Neuron (in vitro differentiated cells): ENCODE results near the gene KAT6B.
"Not testable (repeated sequence)": the region's sequence is repeated elsewhere in the genome, so short reads cannot be mapped to it uniquely, and the experiment has no call there.

Source experiments
- H2AFZ ChIP-seq: one replicate; pipeline ENCODE4 v1.6.1; 2013; ENCODE audit warnings: low read depth, mild to moderate bottlenecking, inconsistent platforms, low read length, moderate library complexity
- H3K27me3 ChIP-seq: one replicate; pipeline ENCODE4 v1.6.1; 2013; ENCODE audit warnings: low read length; ENCODE audit not compliant: insufficient read depth
- H3K36me3 ChIP-seq: one replicate; pipeline ENCODE4 v1.6.1; 2013; ENCODE audit warnings: low read length; ENCODE audit not compliant: insufficient read depth
- H3K4me1 ChIP-seq: one replicate; pipeline ENCODE4 v1.6.1; 2013; ENCODE audit warnings: low read length; ENCODE audit not compliant: insufficient read depth
- H3K4me3 ChIP-seq: 2 replicates; pipeline ENCODE4 v1.5.1; 2013; ENCODE audit warnings: mild to moderate bottlenecking, low read length, moderate library complexity
- H3K9me3 ChIP-seq: one replicate; pipeline ENCODE4 v1.6.1; 2013; ENCODE audit warnings: low read length

Gene KAT6B

GRCh38 chr10:75055896-75056406 lies 229.6 kb downstream of the KAT6B start:
- not testable (repeated sequence) for H3K36me3 ChIP-seq, H3K27me3 ChIP-seq, H3K9me3 ChIP-seq, H3K4me1 ChIP-seq, H2AFZ ChIP-seq, H3K4me3 ChIP-seq

GRCh38 chr10:75057680-75058079 lies 231.3 kb downstream of the KAT6B start:
- Histone ChIP-seq H3K27me3 (no peaks in the 10 kb centered on the region), H3K36me3 (no peaks in the 10 kb centered on the region), H3K4me1 (no peaks in the 10 kb centered on the region), H3K9me3 (no peaks in the 10 kb centered on the region), H2AFZ (no peak overlapping the region), H3K4me3 (no peak overlapping the region)

- Histone ChIP-seq H3K36me3 (no peaks in the 10 kb centered on the region), H2AFZ (no peak overlapping the region), H3K4me3 (no peak overlapping the region), H3K9me3 (no peaks in the 10 kb centered on the region), H3K27me3 (no peaks in the 10 kb centered on the region), H3K4me1 (no peaks in the 10 kb centered on the region)
Observed at GRCh38 chr10:75058161-75058560, 231.8 kb downstream of the KAT6B start.

- Histone ChIP-seq H3K36me3 (no peaks in the 10 kb centered on the region), H3K4me3 (no peak overlapping the region), H3K9me3 (no peaks in the 10 kb centered on the region), H2AFZ (no peak overlapping the region), H3K4me1 (no peaks in the 10 kb centered on the region), H3K27me3 (no peaks in the 10 kb centered on the region)
Observed at GRCh38 chr10:75061709-75062505, 235.5 kb downstream of the KAT6B start.

GRCh38 chr10:75062506-75063299 lies 236.3 kb downstream of the KAT6B start:
- no peaks in the 10 kb centered on the region for H3K27me3 ChIP-seq
- H3K9me3 ChIP-seq = no peaks in the 10 kb centered on the region
- H2AFZ ChIP-seq = no peak overlapping the region
- no peak overlapping the region for H3K4me3 ChIP-seq
- H3K36me3 ChIP-seq = no peaks in the 10 kb centered on the region
- H3K4me1 ChIP-seq = no peaks in the 10 kb centered on the region

- H3K36me3 ChIP-seq = no peaks in the 10 kb centered on the region
- H3K27me3 ChIP-seq = no peaks in the 10 kb centered on the region
- H2AFZ ChIP-seq = no peak overlapping the region
- H3K9me3 ChIP-seq = no peaks in the 10 kb centered on the region
- H3K4me3 ChIP-seq = no peak overlapping the region
- H3K4me1 ChIP-seq = no peaks in the 10 kb centered on the region
Observed at GRCh38 chr10:75063461-75064230, 237.2 kb downstream of the KAT6B start.

GRCh38 chr10:75065076-75065475 lies 238.7 kb downstream of the KAT6B start:
- Histone ChIP-seq H3K36me3 (no peaks in the 10 kb centered on the region), H3K4me1 (no peaks in the 10 kb centered on the region), H3K27me3 (no peaks in the 10 kb centered on the region), H2AFZ (no peak overlapping the region), H3K4me3 (no peak overlapping the region), H3K9me3 (no peaks in the 10 kb centered on the region)

GRCh38 chr10:75066271-75066670 lies 239.9 kb downstream of the KAT6B start:
- H3K4me3 ChIP-seq = no peak overlapping the region
- H2AFZ ChIP-seq = no peak overlapping the region
- no peaks in the 10 kb centered on the region for H3K36me3 ChIP-seq
- no peaks in the 10 kb centered on the region for H3K4me1 ChIP-seq
- no peaks in the 10 kb centered on the region for H3K9me3 ChIP-seq
- no peaks in the 10 kb centered on the region for H3K27me3 ChIP-seq

GRCh38 chr10:75067272-75067671 lies 240.9 kb downstream of the KAT6B start:
- Histone ChIP-seq H3K27me3 (no peaks in the 10 kb centered on the region), H3K4me1 (no peaks in the 10 kb centered on the region), H3K4me3 (no peak overlapping the region), H2AFZ (no peak overlapping the region), H3K36me3 (no peaks in the 10 kb centered on the region), H3K9me3 (no peaks in the 10 kb centered on the region)

- H3K4me3 ChIP-seq = no peak overlapping the region
- H3K9me3 ChIP-seq = no peaks in the 10 kb centered on the region
- no peaks in the 10 kb centered on the region for H3K36me3 ChIP-seq
- no peak overlapping the region for H2AFZ ChIP-seq
- no peaks in the 10 kb centered on the region for H3K4me1 ChIP-seq
- no peaks in the 10 kb centered on the region for H3K27me3 ChIP-seq
Observed at GRCh38 chr10:75068523-75068922, 242.1 kb downstream of the KAT6B start.

- no peak overlapping the region for H2AFZ ChIP-seq
- no peaks in the 10 kb centered on the region for H3K27me3 ChIP-seq
- no peaks in the 10 kb centered on the region for H3K4me1 ChIP-seq
- no peak overlapping the region for H3K4me3 ChIP-seq
- H3K36me3 ChIP-seq = no peaks in the 10 kb centered on the region
- no peaks in the 10 kb centered on the region for H3K9me3 ChIP-seq
Observed at GRCh38 chr10:75070476-75070875, 244.1 kb downstream of the KAT6B start.

- Histone ChIP-seq H3K4me3 (no peak overlapping the region), H3K9me3 (no peaks in the 10 kb centered on the region), H3K36me3 (no peaks in the 10 kb centered on the region), H3K4me1 (peaks cover 2% of the 10 kb centered on the region), H3K27me3 (no peaks in the 10 kb centered on the region), H2AFZ (no peak overlapping the region)
Observed at GRCh38 chr10:75070961-75071428, 244.6 kb downstream of the KAT6B start.

GRCh38 chr10:75071756-75072155 lies 245.4 kb downstream of the KAT6B start:
- H3K36me3 ChIP-seq = no peaks in the 10 kb centered on the region
- H3K9me3 ChIP-seq = no peaks in the 10 kb centered on the region
- peaks cover 5% of the 10 kb centered on the region for H3K4me1 ChIP-seq
- no peak overlapping the region for H3K4me3 ChIP-seq
- no peaks in the 10 kb centered on the region for H3K27me3 ChIP-seq
- no peak overlapping the region for H2AFZ ChIP-seq
